ENCODE results near the gene MOB3B.

DNA sequence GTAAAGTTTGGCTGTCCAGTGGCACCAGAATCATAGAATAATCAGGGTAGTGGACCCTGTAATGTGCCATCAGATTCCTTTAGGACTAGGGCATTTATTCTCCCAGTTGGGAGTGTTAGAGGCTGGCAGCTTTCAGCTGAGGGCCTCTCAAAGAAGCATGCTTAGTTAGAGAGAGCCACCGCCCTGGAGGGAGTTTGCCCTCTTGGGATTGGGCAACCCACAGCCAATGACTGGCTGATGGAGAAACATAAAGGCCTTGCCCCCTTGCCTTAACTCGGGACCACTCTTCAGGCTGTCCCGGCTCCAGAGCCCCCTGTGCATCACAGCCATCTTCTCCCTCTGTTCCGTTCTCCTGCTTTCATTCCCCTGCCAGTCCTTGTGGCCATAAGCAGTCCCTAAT lies 26.0 kb downstream of the MOB3B start:
- TF ChIP-seq POLR2A (IDR thresholded peaks at IDR 0.05), result no peak
- TF ChIP-seq CTCF (IDR thresholded peaks at IDR 0.05), result no peak
- TF ChIP-seq EP300 (IDR thresholded peaks at IDR 0.05), result no peak
